ENCODE data around the gene C1QL1.

The C1QL1 gene

GRCh38 chr17:44921122-44921882 lies 46.8 kb downstream of the C1QL1 start:
- no peak overlapping the region for H3K27ac ChIP-seq (ENCODE audit: insufficient read depth, low read depth, low read length, poor library complexity, severe bottlenecking)
- peaks cover 8% of the 10 kb centered on the region for H3K36me3 ChIP-seq (ENCODE audit: control insufficient read depth, insufficient read depth, low read length)
- H3K27me3 ChIP-seq (ENCODE audit: control insufficient read depth, insufficient read depth, low read length, poor library complexity, severe bottlenecking) = no peaks in the 10 kb centered on the region
- H3K4me1 ChIP-seq (ENCODE audit: control insufficient read depth, insufficient read depth, low read length) = peaks cover 24% of the 10 kb centered on the region
- WGBS, 2 experiments = 27 to 31% methylated on average over 11 of the region's 11 CpGs
- no peak overlapping the region for H3K4me3 ChIP-seq (ENCODE audit: insufficient read depth, low read depth, low read length)
- no peaks in the 10 kb centered on the region for H3K9me3 ChIP-seq (ENCODE audit: control insufficient read depth, low read length)

DNA sequence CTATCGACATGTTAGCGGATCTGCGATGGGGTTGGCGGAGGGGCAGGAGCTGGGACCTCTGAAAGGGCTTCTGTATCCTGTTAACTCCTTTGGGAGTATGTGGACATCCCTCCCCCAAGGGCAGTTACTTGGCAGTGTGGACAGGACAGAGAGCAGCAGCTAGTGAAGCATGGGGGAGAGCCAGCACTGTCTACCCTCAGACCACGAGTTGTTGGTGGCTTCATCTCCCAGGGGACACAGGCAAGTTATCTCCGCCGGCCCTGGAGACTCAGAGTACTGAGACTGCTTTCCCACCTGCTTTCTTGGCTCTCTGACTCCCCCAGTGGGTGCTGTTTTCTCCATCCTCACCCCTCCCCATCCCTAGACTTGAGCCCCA lies 47.5 kb downstream of the C1QL1 start:
- WGBS, 2 experiments = 82 to 83% methylated on average over 7 of the region's 7 CpGs
- Histone ChIP-seq H3K4me3 (ENCODE audit: insufficient read depth, low read depth, low read length) (no peak overlapping the region), H3K36me3 (ENCODE audit: control insufficient read depth, insufficient read depth, low read length) (peaks cover under 1% of the 10 kb centered on the region), H3K4me1 (ENCODE audit: control insufficient read depth, insufficient read depth, low read length) (peaks cover 30% of the 10 kb centered on the region), H3K9me3 (ENCODE audit: control insufficient read depth, low read length) (no peaks in the 10 kb centered on the region), H3K27me3 (ENCODE audit: control insufficient read depth, insufficient read depth, low read length, poor library complexity, severe bottlenecking) (no peaks in the 10 kb centered on the region), H3K27ac (ENCODE audit: insufficient read depth, low read depth, low read length, poor library complexity, severe bottlenecking) (no peak overlapping the region)

- H3K9me3 ChIP-seq (ENCODE audit: control insufficient read depth, low read length) = no peaks in the 10 kb centered on the region
- H3K27ac ChIP-seq (ENCODE audit: insufficient read depth, low read depth, low read length, poor library complexity, severe bottlenecking) = no peak overlapping the region
- H3K36me3 ChIP-seq (ENCODE audit: control insufficient read depth, insufficient read depth, low read length) = no peaks in the 10 kb centered on the region
- peaks cover 30% of the 10 kb centered on the region for H3K4me1 ChIP-seq (ENCODE audit: control insufficient read depth, insufficient read depth, low read length)
- no peak overlapping the region for H3K4me3 ChIP-seq (ENCODE audit: insufficient read depth, low read depth, low read length)
- H3K27me3 ChIP-seq (ENCODE audit: control insufficient read depth, insufficient read depth, low read length, poor library complexity, severe bottlenecking) = no peaks in the 10 kb centered on the region
- WGBS, 2 experiments = 18 to 19% methylated on average over 9 of the region's 9 CpGs
These were observed 48.1 kb downstream of the C1QL1 start for GRCh38 chr17:44919885-44920564.

DNA sequence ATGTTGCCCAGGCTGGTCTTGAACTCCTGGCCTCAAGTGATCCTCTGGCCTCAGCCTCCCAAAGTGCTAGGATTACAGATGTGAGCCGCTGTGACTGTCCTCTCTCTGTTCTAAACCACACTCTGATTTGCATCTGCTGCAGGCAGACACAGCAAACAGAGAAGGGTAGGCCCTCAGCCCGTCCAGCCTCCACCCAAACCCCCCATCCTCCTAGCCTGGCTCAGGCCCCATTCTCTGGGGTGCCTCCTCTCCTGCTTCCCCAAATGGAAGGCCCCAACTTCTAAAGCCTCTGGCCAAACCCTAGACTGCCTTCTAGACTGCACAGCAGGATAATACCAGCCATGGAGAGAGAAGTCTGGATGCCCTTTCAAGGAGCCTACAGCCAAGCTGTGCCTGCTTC lies 48.7 kb downstream of the C1QL1 start:
- Histone ChIP-seq H3K9me3 (ENCODE audit: control insufficient read depth, low read length) (no peaks in the 10 kb centered on the region), H3K27me3 (ENCODE audit: control insufficient read depth, insufficient read depth, low read length, poor library complexity, severe bottlenecking) (no peaks in the 10 kb centered on the region), H3K27ac (ENCODE audit: insufficient read depth, low read depth, low read length, poor library complexity, severe bottlenecking) (no peak overlapping the region), H3K4me1 (ENCODE audit: control insufficient read depth, insufficient read depth, low read length) (peaks cover 30% of the 10 kb centered on the region), H3K4me3 (ENCODE audit: insufficient read depth, low read depth, low read length) (no peak overlapping the region), H3K36me3 (ENCODE audit: control insufficient read depth, insufficient read depth, low read length) (no peaks in the 10 kb centered on the region)
- 77 to 80% methylated on average over 2 of the region's 2 CpGs for WGBS, 2 experiments

- Histone ChIP-seq H3K4me3 (ENCODE audit: insufficient read depth, low read depth, low read length) (no peak overlapping the region), H3K36me3 (ENCODE audit: control insufficient read depth, insufficient read depth, low read length) (no peaks in the 10 kb centered on the region), H3K4me1 (ENCODE audit: control insufficient read depth, insufficient read depth, low read length) (peaks cover 25% of the 10 kb centered on the region), H3K27ac (ENCODE audit: insufficient read depth, low read depth, low read length, poor library complexity, severe bottlenecking) (no peak overlapping the region), H3K9me3 (ENCODE audit: control insufficient read depth, low read length) (no peaks in the 10 kb centered on the region), H3K27me3 (ENCODE audit: control insufficient read depth, insufficient read depth, low read length, poor library complexity, severe bottlenecking) (peaks cover 13% of the 10 kb centered on the region)
- WGBS, 2 experiments = 95 to 97% methylated on average over 2 of the region's 2 CpGs
These were observed 50.1 kb downstream of the C1QL1 start for GRCh38 chr17:44918006-44918405.

GRCh38 chr17:44917456-44917855 lies 50.6 kb downstream of the C1QL1 start:
- H3K27me3 ChIP-seq (ENCODE audit: control insufficient read depth, insufficient read depth, low read length, poor library complexity, severe bottlenecking) = peaks cover 19% of the 10 kb centered on the region
- no peak overlapping the region for H3K27ac ChIP-seq (ENCODE audit: insufficient read depth, low read depth, low read length, poor library complexity, severe bottlenecking)
- H3K4me3 ChIP-seq (ENCODE audit: insufficient read depth, low read depth, low read length) = no peak overlapping the region
- no peaks in the 10 kb centered on the region for H3K9me3 ChIP-seq (ENCODE audit: control insufficient read depth, low read length)
- 91 to 92% methylated on average over 6 of the region's 6 CpGs for WGBS, 2 experiments
- peaks cover 20% of the 10 kb centered on the region for H3K4me1 ChIP-seq (ENCODE audit: control insufficient read depth, insufficient read depth, low read length)
- H3K36me3 ChIP-seq (ENCODE audit: control insufficient read depth, insufficient read depth, low read length) = no peaks in the 10 kb centered on the region

- 86 to 94% methylated on average over 10 of the region's 10 CpGs for WGBS, 2 experiments
- H3K27ac ChIP-seq (ENCODE audit: insufficient read depth, low read depth, low read length, poor library complexity, severe bottlenecking) = no peak overlapping the region
- peaks cover 25% of the 10 kb centered on the region for H3K27me3 ChIP-seq (ENCODE audit: control insufficient read depth, insufficient read depth, low read length, poor library complexity, severe bottlenecking)
- no peaks in the 10 kb centered on the region for H3K36me3 ChIP-seq (ENCODE audit: control insufficient read depth, insufficient read depth, low read length)
- H3K9me3 ChIP-seq (ENCODE audit: control insufficient read depth, low read length) = no peaks in the 10 kb centered on the region
- no peak overlapping the region for H3K4me3 ChIP-seq (ENCODE audit: insufficient read depth, low read depth, low read length)
- H3K4me1 ChIP-seq (ENCODE audit: control insufficient read depth, insufficient read depth, low read length) = peaks cover 14% of the 10 kb centered on the region
These were observed 51.3 kb downstream of the C1QL1 start for GRCh38 chr17:44916781-44917241.

DNA sequence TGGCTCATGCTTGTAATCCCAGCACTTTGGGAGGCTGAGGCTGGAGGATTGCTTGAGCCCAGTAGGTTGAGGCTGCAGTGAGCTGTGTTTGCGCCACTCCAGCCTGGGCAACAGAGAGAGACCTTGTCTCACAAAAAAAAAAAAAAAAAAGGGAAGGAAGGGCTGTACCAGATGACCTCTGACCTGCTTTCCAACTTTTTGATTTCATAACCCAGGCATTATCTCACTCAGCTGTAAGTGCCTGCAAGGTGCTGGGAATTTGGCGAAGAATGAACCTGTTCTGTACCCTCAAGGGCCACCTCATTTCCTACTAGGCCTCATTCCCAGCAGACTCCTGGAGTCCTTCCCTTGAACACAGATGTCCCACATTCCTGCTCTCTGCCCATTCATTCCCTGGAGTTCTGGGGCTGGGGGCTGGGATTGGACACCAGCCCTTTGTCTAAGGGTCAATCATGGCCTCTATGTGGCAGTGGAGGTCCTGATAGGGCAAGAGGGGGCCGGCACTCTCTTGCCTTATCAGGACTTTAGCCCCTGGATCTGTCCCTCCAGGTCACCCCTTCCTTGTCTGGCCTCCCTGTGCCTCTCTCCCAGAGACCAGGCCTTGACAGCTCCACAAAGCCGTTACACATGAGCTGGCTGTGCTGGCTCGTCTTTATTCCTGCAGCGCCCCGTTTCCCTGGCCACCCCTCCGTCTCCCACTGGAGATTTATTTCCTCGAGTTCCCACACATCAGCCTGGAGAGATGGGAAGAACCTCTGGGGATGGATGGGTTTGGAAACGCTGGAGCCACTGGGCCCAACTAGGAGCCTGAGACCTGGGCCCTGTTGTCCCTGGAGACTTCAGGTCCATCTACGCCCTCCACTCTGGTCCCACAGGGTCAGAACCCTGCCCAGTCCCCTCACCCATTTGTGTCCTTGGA lies 52.0 kb downstream of the C1QL1 start:
- H3K27ac ChIP-seq (ENCODE audit: insufficient read depth, low read depth, low read length, poor library complexity, severe bottlenecking) = no peak overlapping the region
- H3K9me3 ChIP-seq (ENCODE audit: control insufficient read depth, low read length) = no peaks in the 10 kb centered on the region
- 89 to 90% methylated on average over 11 of the region's 11 CpGs for WGBS, 2 experiments
- H3K4me3 ChIP-seq (ENCODE audit: insufficient read depth, low read depth, low read length) = no peak overlapping the region
- no peaks in the 10 kb centered on the region for H3K36me3 ChIP-seq (ENCODE audit: control insufficient read depth, insufficient read depth, low read length)
- peaks cover 11% of the 10 kb centered on the region for H3K4me1 ChIP-seq (ENCODE audit: control insufficient read depth, insufficient read depth, low read length)
- peaks cover 32% of the 10 kb centered on the region for H3K27me3 ChIP-seq (ENCODE audit: control insufficient read depth, insufficient read depth, low read length, poor library complexity, severe bottlenecking)

DNA sequence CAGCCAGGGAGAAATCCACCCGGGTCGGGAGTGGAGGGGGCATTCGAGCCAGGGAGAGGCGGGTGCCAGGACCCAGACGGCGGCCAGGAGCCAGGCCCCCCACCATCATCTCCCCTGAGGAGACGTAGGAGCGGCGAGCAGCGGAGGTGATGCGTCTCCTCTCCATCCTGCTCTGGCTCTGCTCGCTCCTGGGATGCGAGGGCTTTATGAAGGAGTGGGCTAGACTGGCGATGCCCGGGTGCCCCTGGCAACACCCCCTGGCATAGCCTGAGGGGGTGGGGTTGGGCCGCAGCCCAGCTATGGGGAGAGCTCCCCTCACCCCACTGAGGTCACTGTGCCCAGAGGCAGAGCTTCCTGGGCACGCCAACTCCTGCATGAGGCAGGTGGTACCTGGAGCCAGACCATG lies 52.8 kb downstream of the C1QL1 start, which contains the start of gene GFAP:
Gene GFAP (minus strand): TSS at position 180 of the 406 bp plus-strand sequence. CDS start 14 bp downstream, at position 166.
- peaks cover 10% of the 10 kb centered on the region for H3K4me1 ChIP-seq (ENCODE audit: control insufficient read depth, insufficient read depth, low read length)
- H3K27ac ChIP-seq (ENCODE audit: insufficient read depth, low read depth, low read length, poor library complexity, severe bottlenecking) = no peak within 1 kb of the TSS
- H3K36me3 ChIP-seq (ENCODE audit: control insufficient read depth, insufficient read depth, low read length) = no peaks in the 10 kb centered on the region
- WGBS, 2 experiments = 91 to 94% methylated on average over 17 of the region's 17 CpGs
- H3K9me3 ChIP-seq (ENCODE audit: control insufficient read depth, low read length) = no peaks in the 10 kb centered on the region
- no peak within 1 kb of the TSS for H3K4me3 ChIP-seq (ENCODE audit: insufficient read depth, low read depth, low read length)
- peaks cover 36% of the 10 kb centered on the region for H3K27me3 ChIP-seq (ENCODE audit: control insufficient read depth, insufficient read depth, low read length, poor library complexity, severe bottlenecking)
